ENCODE data around the gene ABCC4. TPM values are rescaled to one million over a fixed set of nuclear protein-coding genes. Genes with fewer than 3 reads are reported as not detected.

The ABCC4 gene
- 21.8 and 24.8 TPM in 2 replicates for total RNA-seq
- long read RNA-seq, partial matches to known transcripts, result 33 of 47 reads
- long read RNA-seq, other reads (novel, unspliced or antisense), result 10 of 47 reads

DNA sequence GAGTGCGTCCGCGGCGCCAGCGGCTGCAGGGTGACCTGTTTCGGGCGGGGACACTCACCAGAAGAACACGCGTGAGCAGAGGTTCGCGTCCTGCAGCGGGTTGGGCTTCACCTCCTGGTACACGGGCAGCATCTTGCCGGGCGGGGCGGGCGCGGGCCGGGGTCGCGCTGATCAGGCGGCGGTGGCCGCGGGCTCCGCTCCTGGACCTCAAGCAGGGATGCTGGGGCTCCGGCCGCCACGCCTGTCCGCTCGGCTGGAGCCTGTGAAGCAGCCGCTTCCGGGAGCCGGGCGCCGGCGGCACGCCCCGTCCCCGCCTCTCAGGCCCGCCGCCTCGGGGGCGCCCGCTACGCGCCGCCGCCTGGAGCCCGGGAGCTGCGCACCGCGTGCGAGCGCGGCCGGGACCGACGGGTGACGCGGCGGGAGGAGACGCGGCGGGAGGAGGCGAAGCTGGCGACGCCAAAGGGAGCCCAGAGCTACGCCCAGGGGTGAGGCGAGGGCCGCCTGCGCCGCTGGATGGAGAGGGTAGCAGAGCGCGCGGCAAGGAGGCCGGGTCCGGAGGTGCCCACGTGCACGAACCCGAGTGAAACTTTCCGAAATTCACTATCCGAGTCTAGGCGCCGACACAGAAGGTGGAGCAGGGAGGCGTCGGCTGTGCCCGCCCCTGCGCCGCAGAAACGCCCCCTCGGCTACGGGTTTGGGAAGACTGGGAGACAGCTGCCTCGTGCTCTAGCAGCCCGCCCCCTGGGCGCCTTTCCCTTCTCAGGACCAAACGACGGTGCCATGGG lies at the start of gene ABCC4:
TSS of gene ABCC4 (minus strand) at position 269 of the 785 bp plus-strand sequence. CDS start at position 132, 137 bp downstream.
- Mint-ChIP-seq H3K36me3 (ENCODE audit: low read depth) (peaks cover 3% of the 10 kb centered on the region), H3K4me3 (peak within 1 kb of the TSS; percentile 97), H3K27me3 (ENCODE audit: low read depth) (peaks cover 11% of the 10 kb centered on the region), H3K4me1 (peaks cover 36% of the 10 kb centered on the region), H3K27ac (ENCODE audit: unreplicated experiment) (peak within 1 kb of the TSS; percentile 96), H3K9me3 (no peaks in the 10 kb centered on the region)
- TF ChIP-seq, protein P1, sequence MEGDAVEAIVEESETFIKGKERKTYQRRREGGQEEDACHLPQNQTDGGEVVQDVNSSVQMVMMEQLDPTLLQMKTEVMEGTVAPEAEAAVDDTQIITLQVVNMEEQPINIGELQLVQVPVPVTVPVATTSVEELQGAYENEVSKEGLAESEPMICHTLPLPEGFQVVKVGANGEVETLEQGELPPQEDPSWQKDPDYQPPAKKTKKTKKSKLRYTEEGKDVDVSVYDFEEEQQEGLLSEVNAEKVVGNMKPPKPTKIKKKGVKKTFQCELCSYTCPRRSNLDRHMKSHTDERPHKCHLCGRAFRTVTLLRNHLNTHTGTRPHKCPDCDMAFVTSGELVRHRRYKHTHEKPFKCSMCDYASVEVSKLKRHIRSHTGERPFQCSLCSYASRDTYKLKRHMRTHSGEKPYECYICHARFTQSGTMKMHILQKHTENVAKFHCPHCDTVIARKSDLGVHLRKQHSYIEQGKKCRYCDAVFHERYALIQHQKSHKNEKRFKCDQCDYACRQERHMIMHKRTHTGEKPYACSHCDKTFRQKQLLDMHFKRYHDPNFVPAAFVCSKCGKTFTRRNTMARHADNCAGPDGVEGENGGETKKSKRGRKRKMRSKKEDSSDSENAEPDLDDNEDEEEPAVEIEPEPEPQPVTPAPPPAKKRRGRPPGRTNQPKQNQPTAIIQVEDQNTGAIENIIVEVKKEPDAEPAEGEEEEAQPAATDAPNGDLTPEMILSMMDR (conservative IDR thresholded peaks at IDR 0.05), result no peak
- DNase-seq (ENCODE audit: low read depth, low spot score), result peak; percentile 55

- no peak overlapping the region for H3K4me3 Mint-ChIP-seq
- peak overlapping the region; percentile 19 for H3K27ac Mint-ChIP-seq (ENCODE audit: unreplicated experiment)
- peaks cover 5% of the 10 kb centered on the region for H3K9me3 Mint-ChIP-seq
- TF ChIP-seq, protein P1 (conservative IDR thresholded peaks at IDR 0.05), result no peak
- peaks cover 30% of the 10 kb centered on the region for H3K4me1 Mint-ChIP-seq
- H3K27me3 Mint-ChIP-seq (ENCODE audit: low read depth), result no peaks in the 10 kb centered on the region
- DNase-seq (ENCODE audit: low read depth, low spot score), result no peak
- peaks cover 9% of the 10 kb centered on the region for H3K36me3 Mint-ChIP-seq (ENCODE audit: low read depth)
Observed at GRCh38 chr13:95349267-95349666, 48.0 kb upstream of the ABCC4 start.

DNA sequence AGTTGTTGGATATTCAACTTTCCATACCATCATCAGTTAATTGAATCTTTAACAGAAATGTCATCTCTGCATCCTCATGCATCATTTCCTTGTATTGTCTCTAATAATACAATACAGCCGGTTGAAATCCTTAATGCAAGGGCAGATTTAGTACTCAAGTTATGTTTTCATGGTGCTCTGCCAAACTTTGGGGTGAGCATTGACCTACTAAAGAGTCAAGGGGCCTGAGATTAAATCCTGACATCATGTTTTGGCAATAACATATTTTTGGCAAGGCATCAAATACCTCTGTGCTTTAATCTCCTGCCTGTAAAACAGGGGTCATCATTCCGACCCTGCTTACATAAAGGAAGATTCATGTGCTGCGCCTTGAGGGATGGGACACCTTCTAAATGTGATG lies 42.7 kb upstream of the ABCC4 start:
- no peaks in the 10 kb centered on the region for H3K36me3 Mint-ChIP-seq (ENCODE audit: low read depth)
- H3K27me3 Mint-ChIP-seq (ENCODE audit: low read depth), result no peaks in the 10 kb centered on the region
- no peak overlapping the region for H3K4me3 Mint-ChIP-seq
- no peaks in the 10 kb centered on the region for H3K9me3 Mint-ChIP-seq
- H3K27ac Mint-ChIP-seq (ENCODE audit: unreplicated experiment), result no peak overlapping the region
- H3K4me1 Mint-ChIP-seq, result peaks cover 4% of the 10 kb centered on the region
- DNase-seq (ENCODE audit: low read depth, low spot score), result no peak
- TF ChIP-seq, protein P1 (conservative IDR thresholded peaks at IDR 0.05), result no peak

- Mint-ChIP-seq H3K27ac (ENCODE audit: unreplicated experiment) (no peak overlapping the region), H3K36me3 (ENCODE audit: low read depth) (no peaks in the 10 kb centered on the region), H3K27me3 (ENCODE audit: low read depth) (no peaks in the 10 kb centered on the region), H3K4me1 (no peaks in the 10 kb centered on the region), H3K4me3 (no peak overlapping the region), H3K9me3 (no peaks in the 10 kb centered on the region)
- DNase-seq (ENCODE audit: low read depth, low spot score), result no peak
- TF ChIP-seq, protein P1 (conservative IDR thresholded peaks at IDR 0.05), result no peak
Observed at GRCh38 chr13:95341441-95341840, 40.2 kb upstream of the ABCC4 start.

DNA sequence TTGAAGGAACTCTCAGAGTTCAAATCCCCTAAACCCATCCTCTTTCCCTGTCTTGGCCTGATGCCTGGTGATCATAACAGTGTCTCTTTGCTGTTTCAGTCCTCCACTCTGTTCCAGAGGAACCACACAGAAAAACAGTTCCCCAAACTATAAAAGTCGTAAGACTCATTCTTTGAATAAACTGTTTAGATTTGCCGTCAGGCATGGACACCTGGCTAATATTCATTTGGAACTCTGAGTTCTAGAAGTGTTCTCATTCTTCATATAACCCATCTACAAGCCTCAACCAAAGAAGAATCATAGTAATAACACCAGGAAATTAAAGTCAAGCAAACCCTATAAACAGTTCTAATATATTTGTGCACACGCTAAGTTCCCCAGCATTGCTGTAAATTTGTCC lies 37.7 kb upstream of the ABCC4 start:
- H3K27ac Mint-ChIP-seq (ENCODE audit: unreplicated experiment), result no peak overlapping the region
- no peaks in the 10 kb centered on the region for H3K9me3 Mint-ChIP-seq
- DNase-seq (ENCODE audit: low read depth, low spot score), result no peak
- no peaks in the 10 kb centered on the region for H3K27me3 Mint-ChIP-seq (ENCODE audit: low read depth)
- H3K4me1 Mint-ChIP-seq, result no peaks in the 10 kb centered on the region
- no peaks in the 10 kb centered on the region for H3K36me3 Mint-ChIP-seq (ENCODE audit: low read depth)
- TF ChIP-seq, protein P1 (conservative IDR thresholded peaks at IDR 0.05), result no peak
- H3K4me3 Mint-ChIP-seq, result no peak overlapping the region
